Right ventricle myocardium superior (tissue), 1 donor: ENCODE data around the gene LRRC58. TPM values are rescaled to one million over a fixed set of nuclear protein-coding genes. Genes with fewer than 3 reads are reported as not detected.
"Not testable (repeated sequence)": the region's sequence is repeated elsewhere in the genome, so short reads cannot be mapped to it uniquely, and the experiment has no call there.

Experiments
- ATAC-seq: fragments of 200-7000 bp; cut with Tn5 transposase; one replicate; pipeline ENCODE4 v1.9.1; 2020; ENCODE audit warnings: mild to moderate bottlenecking; ENCODE audit not compliant: poor library complexity
- DNase-seq: peaks from one replicate; pipeline ENCODE4 v3.0.0-alpha.2; 2020
- intact Hi-C: fragments of 100-400 bp; cut with DNase I; formaldehyde crosslinking; loops from one replicate; pipeline ENCODE4 v1.11.2; 2022
- long read RNA-seq: library from polyadenylated mRNA; unstranded; transcript quantifications from one replicate; pipeline ENCODE4 v2.0.0, GENCODE V29; 2021
- total RNA-seq: library from RNA; stranded (reverse); fragmentation: NEBNext Ultra II Directional; extraction: Animal tissue kit (Norgen Biotek cat#: 25700); gene quantifications from one replicate; pipeline ENCODE4 v1.2.1, GENCODE V29; 2021
- donor health status: DM: no; HTN: yes; CAD: no; lungs with severe emphysema.

LRRC58 gene
- total RNA-seq, result 7.9 TPM
- long read RNA-seq, full-length matches to known transcripts, result 12 of 20 reads
- long read RNA-seq, partial matches to known transcripts, result 1 of 20 reads
- long read RNA-seq, other reads (novel, unspliced or antisense), result 7 of 20 reads

DNA sequence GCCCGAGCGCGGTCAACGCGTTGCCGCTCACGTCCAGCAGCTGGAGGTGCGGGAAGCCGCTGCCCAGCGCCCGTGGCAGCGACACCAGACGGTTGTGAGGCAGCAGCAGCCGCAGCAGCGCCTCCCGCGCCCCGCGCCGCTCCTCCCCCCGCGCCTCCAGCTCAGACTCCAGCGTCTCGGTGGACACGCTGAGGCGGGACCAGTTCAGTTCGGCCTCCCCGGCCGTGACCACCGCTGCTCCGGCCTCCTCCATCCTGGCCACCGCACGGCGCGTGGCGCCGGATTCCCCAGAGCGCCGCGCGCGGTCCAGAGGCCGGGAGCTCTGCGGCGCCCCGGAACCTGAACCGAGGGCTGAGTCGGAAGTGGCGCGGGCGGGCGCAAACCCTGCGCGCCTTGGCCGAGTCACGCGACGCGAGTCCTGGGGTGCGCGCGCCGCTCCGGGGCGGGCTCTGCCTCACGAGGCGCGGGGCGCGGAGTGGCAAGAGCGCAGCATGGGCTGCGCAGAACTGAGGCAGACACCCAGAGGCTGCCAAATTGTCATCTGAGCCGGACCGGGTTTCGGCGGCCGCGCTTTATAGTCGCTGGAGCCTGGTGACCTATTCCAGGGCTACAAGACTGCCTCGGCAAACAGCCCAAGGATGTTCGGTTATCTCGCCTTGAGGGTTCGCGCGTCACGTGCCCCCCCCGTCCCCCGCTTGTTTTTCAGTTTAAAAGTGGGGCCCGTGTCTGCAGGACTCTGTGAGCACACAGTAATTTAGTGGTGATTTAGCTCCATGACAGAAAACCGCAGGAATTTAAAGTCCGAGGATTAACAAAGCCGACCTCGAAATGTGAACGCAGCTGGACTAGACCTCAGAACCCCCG, at the start of gene LRRC58:
Gene LRRC58, minus strand, starts transcription at position 364 of the 864 bp plus-strand sequence. Its CDS starts 111 bp downstream, at position 253.
- intact Hi-C loops, result loop anchor here (5.0 kb wide), 2 partner anchors 102 to 208 kb away; no protein-coding TSS in a partner anchor
- peak; percentile 96 for DNase-seq

DNA sequence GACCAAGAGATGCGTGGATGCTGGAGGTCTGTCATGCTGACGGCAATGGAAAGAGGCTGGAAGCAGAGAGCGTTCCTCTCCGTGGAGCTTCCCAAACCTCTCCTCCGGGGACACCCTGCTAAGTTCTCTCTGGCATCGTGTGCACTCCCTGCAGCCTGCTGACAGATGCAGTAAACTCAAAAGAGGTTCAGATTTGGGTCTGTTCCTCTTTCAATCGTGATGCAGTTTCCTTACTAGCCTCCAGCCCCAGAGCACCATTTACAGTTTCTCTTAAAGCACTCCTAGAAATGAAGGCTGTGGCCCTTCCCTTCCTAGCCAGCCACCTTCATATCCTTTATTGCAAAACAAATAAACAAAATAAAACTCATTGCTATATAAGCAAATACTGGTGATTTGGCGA, 47.3 kb upstream of the LRRC58 start:
- intact Hi-C loops, result loop anchor here (10.0 kb wide), 1 partner anchor 398 kb away; no protein-coding TSS in a partner anchor
- ATAC-seq, result peak; percentile 8
- no peak for DNase-seq

More for the DNA sequence above, at the start of gene LRRC58:
- peak; percentile 98 for ATAC-seq

DNA sequence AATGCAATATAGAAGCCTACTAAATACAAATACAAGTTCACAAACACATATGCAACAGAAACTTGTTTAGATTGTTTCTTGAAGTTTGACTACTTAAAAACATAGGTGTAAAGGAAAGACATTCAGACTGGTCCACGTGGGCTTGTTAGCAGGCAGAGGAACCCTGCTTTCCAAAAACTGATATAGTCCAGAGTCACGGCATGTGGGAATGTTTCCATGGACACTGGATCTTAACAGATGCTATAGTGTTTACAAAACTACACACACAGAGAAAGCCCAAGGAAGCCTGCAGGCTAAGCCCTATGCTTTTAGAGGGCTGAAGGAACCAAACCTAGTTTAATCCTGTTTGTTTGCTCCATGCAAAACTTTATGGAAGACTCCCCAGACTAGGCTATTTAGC, 45.2 kb upstream of the LRRC58 start:
- DNase-seq, result no peak
- no peak for ATAC-seq
- intact Hi-C loops, result loop anchor here (10.0 kb wide), 1 partner anchor 400 kb away; no protein-coding TSS in a partner anchor

DNA sequence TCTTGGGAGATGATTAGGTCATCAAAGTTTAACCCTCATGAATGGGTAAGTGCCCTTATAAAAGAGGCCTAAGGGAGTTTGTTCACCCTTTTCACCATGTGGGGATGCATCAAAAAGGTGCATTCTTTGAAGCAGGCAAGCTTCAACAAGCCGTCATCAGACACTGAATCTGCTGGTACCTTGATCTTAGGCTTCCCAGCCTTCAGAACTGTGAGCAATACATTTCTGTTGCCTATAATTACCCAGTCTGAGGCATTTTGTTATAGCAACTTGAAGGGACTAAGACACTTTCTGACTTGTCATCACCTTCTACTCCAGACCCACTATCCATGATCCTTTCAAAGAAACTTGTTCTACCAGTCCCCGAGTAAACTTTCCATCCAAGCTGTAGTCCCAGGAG, 44.6 kb upstream of the LRRC58 start:
- intact Hi-C loops, result loop anchor here (10.0 kb wide), 1 partner anchor 401 kb away; no protein-coding TSS in a partner anchor
- DNase-seq, result no peak
- ATAC-seq, result peak; percentile 16

DNA sequence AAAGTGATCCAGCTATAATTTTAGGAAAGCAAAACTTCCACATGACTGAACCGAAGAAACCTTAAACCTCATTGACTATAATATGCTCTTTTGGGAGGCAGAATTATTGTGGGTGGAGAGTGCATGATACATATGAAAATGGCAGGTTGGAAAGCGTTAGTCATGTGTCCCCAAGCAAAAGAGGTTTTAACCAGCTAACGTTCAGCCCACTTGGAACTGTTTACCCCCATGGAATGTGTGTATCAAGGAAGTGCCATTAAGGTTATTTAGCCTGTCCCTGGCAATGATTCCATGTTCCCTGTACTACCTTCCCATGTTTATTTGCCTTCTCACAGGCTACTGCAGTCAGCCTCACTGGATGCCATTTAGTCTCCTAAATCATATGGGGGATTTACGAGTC, 44.1 kb upstream of the LRRC58 start:
- intact Hi-C loops, result loop anchor here (10.0 kb wide), 1 partner anchor 402 kb away; no protein-coding TSS in a partner anchor
- ATAC-seq, result peak; percentile 40
- no peak for DNase-seq

DNA sequence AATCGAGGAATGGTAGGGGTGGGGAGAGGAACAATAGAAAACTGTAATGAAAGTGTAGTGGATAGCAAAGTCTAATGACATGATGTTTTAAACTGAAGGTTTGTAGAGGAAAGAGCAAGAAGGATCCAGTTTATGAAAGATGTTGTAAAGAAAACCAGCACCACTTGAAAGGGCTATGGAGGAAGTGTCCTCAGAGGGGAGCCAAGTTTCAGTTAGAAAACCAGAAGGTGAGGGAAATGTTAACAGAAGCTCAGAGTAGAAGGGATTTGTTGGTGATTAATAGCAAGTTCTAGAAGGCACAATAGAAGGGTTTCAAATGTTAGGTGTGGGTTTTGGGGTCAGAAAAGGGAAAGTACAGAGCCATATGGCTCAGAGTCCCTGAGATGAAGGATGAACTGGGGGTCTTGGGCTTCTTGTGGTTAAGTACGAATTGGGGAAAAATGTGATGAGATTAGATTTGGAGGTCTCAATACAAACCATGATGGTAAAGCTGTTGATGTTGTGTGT, 33.8 kb upstream of the LRRC58 start:
- no peak for DNase-seq
- no peak for ATAC-seq
- intact Hi-C loops, result no loop called here

DNA sequence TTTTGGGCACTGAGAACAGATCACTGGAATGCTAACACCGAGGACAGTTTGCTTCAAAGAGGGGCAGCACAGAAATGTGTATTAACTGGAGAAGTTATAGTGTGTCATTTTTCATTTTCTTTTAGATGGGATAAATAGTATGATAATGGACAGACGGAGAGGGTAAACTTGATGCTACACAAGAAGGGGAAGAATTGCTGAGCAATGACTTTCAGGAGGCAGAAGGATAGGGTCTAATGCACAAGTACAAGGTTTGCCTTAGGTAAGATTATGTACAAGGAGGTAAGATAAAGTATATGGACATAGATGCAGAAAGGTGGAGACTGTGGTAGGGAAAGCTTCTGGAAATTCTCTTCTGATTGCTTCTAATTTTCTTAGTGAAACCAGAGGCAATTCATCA, 32.3 kb upstream of the LRRC58 start:
- no peak for ATAC-seq
- intact Hi-C loops, result no loop called here

DNA sequence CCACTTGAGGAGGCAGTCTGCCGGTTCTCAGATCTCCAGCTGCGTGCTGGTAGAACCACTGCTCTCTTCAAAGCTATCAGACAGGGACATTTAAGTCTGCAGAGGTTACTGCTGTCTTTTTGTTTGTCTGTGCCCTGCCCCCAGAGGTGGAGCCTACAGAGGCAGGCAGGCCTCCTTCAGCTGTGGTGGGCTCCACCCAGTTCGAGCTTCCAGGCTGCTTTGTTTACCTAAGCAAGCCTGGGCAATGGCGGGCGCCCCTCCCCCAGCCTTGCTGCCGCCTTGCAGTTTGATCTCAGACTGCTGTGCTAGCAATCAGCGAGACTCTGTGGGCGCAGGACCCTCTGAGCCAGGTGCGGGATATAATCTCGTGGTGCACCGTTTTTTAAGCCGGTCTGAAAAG, 28.8 kb upstream of the LRRC58 start:
- DNase-seq, intact Hi-C loops, ATAC-seq: not testable (repeated sequence)

More for the DNA sequence above, 32.3 kb upstream of the LRRC58 start:
- DNase-seq, result no peak

DNA sequence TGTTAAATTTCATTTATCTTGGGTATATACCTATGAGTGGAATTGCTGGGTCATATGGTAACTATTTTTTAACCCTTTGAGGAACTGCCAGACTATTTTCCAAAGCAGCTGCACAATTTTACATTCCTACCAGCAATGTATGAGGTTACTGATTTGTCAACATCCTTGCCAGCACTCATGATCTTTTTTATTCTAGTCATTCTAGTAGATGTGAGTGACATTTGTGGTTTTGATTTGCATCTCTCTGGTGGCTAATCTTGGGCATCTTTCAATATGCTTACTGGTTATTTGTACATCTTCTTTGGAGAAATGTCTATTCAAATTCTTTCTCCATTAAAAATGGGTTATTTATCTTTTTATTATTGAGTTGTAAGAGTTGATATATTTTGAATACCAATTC, 21.3 kb upstream of the LRRC58 start:
- DNase-seq, result no peak
- intact Hi-C loops, result no loop called here
- no peak for ATAC-seq

DNA sequence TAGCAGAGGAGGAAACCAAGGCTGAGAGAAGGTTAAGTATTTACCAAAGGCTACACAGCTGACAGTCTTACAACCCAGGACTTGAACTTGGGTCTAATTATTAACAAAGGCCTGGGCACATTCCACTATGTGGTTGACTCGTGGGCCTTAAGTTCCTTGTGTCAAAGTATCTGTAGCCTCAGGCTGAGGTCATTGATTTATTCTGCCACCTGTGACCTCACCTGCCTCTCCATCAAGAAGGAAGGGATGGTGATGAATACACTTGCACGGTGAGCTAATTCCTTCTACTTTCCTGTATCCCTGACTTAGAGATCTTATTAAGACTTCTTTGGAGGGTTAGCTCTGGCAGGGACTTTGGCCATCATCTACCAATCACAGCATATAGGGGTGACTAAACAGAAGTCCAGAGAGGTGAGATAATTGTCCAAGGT, 19.9 kb upstream of the LRRC58 start:
- DNase-seq (no peak), ATAC-seq (no peak)
- intact Hi-C loops, result no loop called here

DNA sequence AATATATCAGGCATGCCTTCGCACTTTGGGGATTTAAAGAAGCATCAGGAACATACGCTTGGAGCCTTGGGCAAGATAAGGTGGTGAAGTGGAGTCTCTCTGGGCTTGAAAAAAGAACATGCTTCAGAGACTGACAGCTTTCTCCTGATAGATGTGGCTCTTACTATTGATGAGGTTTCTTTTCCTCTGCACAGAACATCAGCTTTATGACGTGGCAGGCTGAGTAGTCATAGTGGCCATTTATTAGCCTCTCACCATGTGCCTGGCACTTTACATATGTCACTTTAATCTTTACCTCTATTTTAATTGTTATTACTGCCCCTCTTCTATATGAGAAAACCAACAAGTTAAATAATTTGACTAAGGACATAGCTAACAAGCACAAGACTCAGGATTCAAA, 19.0 kb upstream of the LRRC58 start:
- DNase-seq (no peak), ATAC-seq (no peak)
- intact Hi-C loops, result no loop called here

DNA sequence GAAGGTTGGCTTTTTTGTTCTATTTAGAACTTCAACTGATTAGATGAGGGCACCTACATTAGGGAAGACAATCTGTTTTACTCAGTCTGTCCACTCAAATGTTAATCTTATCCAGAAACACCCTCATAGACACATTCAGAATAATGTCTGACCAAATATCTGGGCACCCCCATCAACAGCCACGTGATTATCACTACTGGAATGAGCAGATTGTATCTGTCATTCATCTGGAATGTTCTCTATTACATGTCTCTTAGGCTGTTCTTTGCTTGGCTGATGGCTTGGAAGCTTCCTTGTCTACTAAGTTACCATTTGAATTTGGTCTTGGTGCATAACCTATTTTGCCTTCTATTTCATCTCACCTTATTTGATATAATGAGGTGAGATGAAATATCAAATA, 15.7 kb upstream of the LRRC58 start:
- DNase-seq (no peak), ATAC-seq (no peak)
- intact Hi-C loops, result no loop called here

DNA sequence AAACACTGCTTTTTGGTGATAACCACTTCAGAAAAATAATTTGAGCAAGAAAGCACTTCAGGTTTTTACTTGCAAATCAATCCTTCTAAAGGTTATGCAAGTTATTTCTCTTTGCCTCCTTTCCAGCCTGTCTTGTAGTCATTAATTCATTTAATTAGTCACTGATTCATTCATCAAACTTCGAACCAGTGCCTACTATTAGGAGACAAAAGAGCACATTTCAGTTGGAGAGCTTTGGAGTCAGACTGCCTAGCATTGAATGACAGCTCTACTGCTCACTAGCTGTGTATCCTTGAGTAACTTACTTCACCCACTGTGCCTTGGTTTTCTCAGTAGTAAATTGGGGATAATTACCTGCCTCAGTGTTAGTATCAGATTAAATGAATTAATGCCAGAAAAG, 14.9 kb upstream of the LRRC58 start:
- intact Hi-C loops, result no loop called here
- DNase-seq, result no peak
- no peak for ATAC-seq

DNA sequence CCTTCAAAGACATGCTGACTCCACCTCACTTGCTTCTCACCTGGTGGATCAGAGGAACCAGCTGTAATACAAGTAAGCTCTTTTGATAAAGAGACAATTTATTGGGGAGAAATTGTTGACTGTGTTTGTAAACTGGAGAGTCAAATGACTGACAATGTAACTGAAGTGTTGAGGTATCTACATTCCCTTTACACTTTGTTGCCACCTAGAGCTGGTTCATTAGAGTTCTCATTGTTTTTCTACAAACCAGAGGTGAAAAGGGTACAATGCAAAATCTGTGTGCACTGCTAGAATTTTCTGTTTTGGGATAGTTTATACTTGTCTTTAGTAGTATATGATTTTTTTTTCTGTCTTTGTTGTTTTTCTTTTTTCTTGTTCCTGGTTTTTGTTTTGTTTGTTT, 8.7 kb upstream of the LRRC58 start:
- intact Hi-C loops, result no loop called here
- no peak for DNase-seq
- ATAC-seq, result no peak

DNA sequence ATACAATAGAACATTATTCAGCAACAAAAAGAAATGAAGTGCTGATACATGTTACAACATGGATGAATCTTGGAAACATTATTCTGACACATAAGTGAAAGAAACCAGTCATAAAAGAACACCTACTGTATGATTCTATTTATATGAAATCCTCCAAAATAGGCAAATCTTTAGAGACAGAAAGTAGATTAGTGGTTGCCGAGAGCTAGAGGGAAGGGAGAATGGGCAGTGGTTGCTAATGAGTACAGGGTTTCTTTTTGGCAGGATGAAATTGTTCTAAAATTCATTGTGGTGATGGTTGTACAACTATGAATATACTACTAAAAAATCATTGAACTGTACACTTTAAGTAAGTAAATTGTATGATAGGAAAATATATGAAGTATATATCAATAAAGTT, 6.3 kb upstream of the LRRC58 start:
- ATAC-seq (no peak), DNase-seq (no peak)
- intact Hi-C loops, result no loop called here

DNA sequence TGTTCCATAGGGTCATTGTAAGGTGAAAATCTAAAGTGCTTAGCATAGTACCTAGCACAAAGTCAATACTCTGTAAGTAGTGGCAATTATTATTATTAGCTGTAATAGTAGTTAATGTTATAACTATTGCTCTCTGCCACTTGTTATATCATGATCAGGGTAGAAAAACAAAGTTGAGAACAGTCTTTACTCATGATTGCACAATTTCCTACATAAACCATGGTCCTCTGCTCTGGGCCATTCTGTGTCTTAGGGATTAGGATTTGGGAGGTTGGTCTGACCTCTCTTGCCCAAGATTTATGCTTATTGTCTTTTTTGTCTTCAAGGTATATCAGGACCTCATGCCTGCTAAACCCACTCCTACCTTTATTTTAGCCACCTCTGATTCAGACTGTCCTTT, 4.3 kb upstream of the LRRC58 start:
- no peak for ATAC-seq
- intact Hi-C loops, result no loop called here
- no peak for DNase-seq

DNA sequence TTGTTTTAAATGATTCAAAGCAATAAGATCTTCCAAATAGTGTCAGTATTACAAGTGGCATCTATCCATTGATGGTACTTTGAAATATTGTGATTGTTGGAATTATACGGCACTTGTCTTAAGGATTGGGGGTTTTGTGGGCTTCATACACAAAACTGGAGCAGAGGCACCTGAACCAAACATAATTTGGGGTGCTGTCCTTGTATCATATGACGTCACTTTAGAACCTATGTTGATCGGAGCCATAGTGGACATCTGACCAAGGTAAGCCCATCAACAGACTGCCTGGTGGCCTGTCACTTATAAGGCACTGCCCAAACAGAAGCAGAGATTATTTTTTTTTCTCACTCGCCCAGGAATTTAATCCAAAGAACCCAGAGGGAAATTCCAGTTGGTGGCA, 2.9 kb upstream of the LRRC58 start:
- intact Hi-C loops, result no loop called here
- ATAC-seq (no peak), DNase-seq (no peak)

DNA sequence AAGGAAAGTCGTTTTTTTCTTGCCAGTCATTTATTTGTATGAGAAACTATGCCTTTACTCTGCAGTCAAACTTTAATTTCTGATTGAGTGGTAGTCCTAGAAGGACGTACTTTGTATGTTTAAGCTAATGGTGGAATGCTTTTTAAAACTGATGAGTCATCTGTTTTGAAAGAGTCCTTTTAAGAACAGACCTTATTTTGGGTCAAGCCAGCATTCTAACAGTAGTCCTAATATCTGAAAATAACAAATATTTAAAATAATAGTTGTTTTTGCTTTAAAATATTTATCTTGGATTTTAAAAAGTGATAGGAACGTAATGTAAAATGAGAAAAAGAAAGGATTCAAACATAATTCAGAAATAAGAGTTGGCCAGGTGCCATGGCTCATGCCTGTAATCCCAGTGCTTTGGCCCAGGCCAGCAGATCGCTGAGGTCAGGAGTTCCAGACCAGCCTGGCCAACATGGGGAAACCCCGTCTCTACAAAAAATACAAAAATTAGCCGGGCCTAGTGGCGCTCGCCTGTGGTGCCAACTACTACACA, 1.3 kb upstream of the LRRC58 start:
- peak; percentile 52 for DNase-seq
- intact Hi-C loops, result no loop called here
- no peak for ATAC-seq

DNA sequence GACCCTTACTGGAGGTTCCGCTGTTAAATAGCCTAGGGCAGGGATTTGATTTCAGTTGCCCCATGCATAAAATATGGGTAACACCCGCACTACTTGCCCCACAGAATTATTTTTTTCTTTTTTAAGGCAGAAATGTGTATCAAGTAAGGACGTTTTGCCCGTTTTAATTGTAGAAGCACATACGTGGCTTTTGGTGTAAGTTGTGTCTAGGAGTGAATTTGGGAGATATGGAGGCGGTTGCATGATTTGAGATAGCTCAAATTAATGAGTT, 636 bp upstream of the LRRC58 start:
- intact Hi-C loops, result loop anchor here (5.0 kb wide), 2 partner anchors 102 to 208 kb away; no protein-coding TSS in a partner anchor
- no peak for DNase-seq
- no peak for ATAC-seq
